DOHH2 (cell line): ENCODE data around the gene MAP3K10.

Experiments used
- CTCF ChIP-seq: fragments of 200-600 bp; sonication (generic); IDR thresholded peaks from one replicate; pipeline ENCODE4 v1.5.1; 2014; ENCODE audit warnings: antibody characterized with exemption, mild to moderate bottlenecking, low read depth, low read length; ENCODE audit not compliant: poor library complexity, severe bottlenecking
- EZH2phosphoT487 ChIP-seq: fragments of 200-600 bp; sonication (generic); IDR thresholded peaks from 2 replicates; pipeline ENCODE4 v1.6.1; 2017; ENCODE audit warnings: borderline replicate concordance, mild to moderate bottlenecking, antibody characterized with exemption, low read length, moderate library complexity, mixed read lengths

GRCh38 chr19:40192758-40193586 lies 1.7 kb downstream of the MAP3K10 start:
- TF ChIP-seq CTCF (no peak), EZH2phosphoT487 (no peak)
